A549 (cell line): ENCODE measurements around the gene ZNF831. TPM values are rescaled to one million over a fixed set of nuclear protein-coding genes. Genes with fewer than 3 reads are reported as not detected.

Source experiments
- ATAC-seq, 2 experiments: fragments of 200-7000 bp in 1 of 2; fragments of >200 bp in 1 of 2; cut with Nextera tagmentation in 1 of 2; cut with Tn5 transposase in 1 of 2; 3 replicates each; pipeline versions ENCODE4 v1.8.0 to v1.9.1; 2018 to 2020; ENCODE audit warnings: mild to moderate bottlenecking in 1 of 2, moderate library complexity in 1 of 2
- CTCF ChIA-PET: fragments of 300-600 bp; sonication (Branson Sonifier 250); formaldehyde crosslinking; extraction: SDS; loops from one replicate; lab custom pipeline; 2021; ENCODE audit warnings: antibody characterized with exemption, inconsistent platforms; lab: Yijun Ruan, JAX
- POLR2A ChIA-PET: fragments of 350-600 bp; formaldehyde crosslinking; extraction: SDS; loops from one replicate; lab custom pipeline; 2021; ENCODE audit warnings: antibody characterized with exemption, inconsistent platforms; lab: Yijun Ruan, JAX
- DNase-seq, 2 experiments: peaks; one replicate each; pipeline versions ENCODE4 v3.0.0 to v3.0.0-alpha.2; 2011 to 2016; ENCODE audit warnings: low read depth in 1 of 2, low spot score in 1 of 2
- FAIRE-seq: peaks from 2 replicates; lab custom pipeline; 2011; peaks lifted over from hg19 to GRCh38; lab: Jason Lieb, UNC
- H3K27ac ChIP-seq, 2 experiments: fragments of >200 bp; sonication (Bioruptor Twin); formaldehyde crosslinking; 3 replicates each; pipeline ENCODE4 v1.5.1; 2016 to 2017
- H3K4me1 ChIP-seq: fragments of >200 bp; sonication (Bioruptor Twin); formaldehyde crosslinking; 3 replicates; pipeline ENCODE4 v1.6.1; 2016
- H3K4me2 ChIP-seq: fragments of >200 bp; sonication (Bioruptor Twin); formaldehyde crosslinking; 3 replicates; pipeline ENCODE4 v1.6.1; 2016
- H3K4me3 ChIP-seq: fragments of >200 bp; sonication (Bioruptor Twin); formaldehyde crosslinking; 3 replicates; pipeline ENCODE4 v1.5.1; 2016
- H3K9me3 ChIP-seq: fragments of >200 bp; sonication (Bioruptor Twin); formaldehyde crosslinking; 3 replicates; pipeline ENCODE4 v1.6.1; 2016
- ATOH8 ChIP-seq: fragments of 250-450 bp; sonication (Bioruptor Pico); IDR thresholded peaks from 2 replicates; pipeline ENCODE4 v1.5.0; 2020; ENCODE audit warnings: low read depth, mild to moderate bottlenecking, moderate library complexity
- BHLHE40 ChIP-seq: IDR thresholded peaks from 2 replicates; pipeline ENCODE4 v1.6.1; 2012; ENCODE audit warnings: low read depth, low read length, inconsistent platforms
- CHD2 ChIP-seq: fragments of 150-350 bp; IDR thresholded peaks from 2 replicates; pipeline ENCODE4 v1.6.1; 2014; ENCODE audit warnings: low read length; ENCODE audit not compliant: partially characterized antibody
- CHD4 ChIP-seq: fragments of 200-600 bp; sonication (generic); IDR thresholded peaks from 2 replicates; pipeline ENCODE4 v1.6.1; 2016; ENCODE audit warnings: antibody characterized with exemption, mild to moderate bottlenecking, borderline replicate concordance
- CTCF ChIP-seq: fragments of >200 bp; sonication (Bioruptor Twin); formaldehyde crosslinking; IDR thresholded peaks from 3 replicates; pipeline ENCODE4 v1.5.1; 2016
- EHMT2 ChIP-seq: fragments of 200-600 bp; sonication (generic); IDR thresholded peaks from 2 replicates; pipeline ENCODE4 v1.6.1; 2016; ENCODE audit warnings: antibody characterized with exemption, low read depth, mild to moderate bottlenecking, moderate library complexity
- ELK1 ChIP-seq: fragments of 150-350 bp; IDR thresholded peaks from 2 replicates; pipeline ENCODE4 v1.6.1; 2014; ENCODE audit warnings: low read depth, mild to moderate bottlenecking, low read length
- EP300 ChIP-seq, 2 experiments: fragments of >200 bp; sonication (Bioruptor Twin); formaldehyde crosslinking; IDR thresholded peaks; 2 replicates in 1 of 2; 3 replicates in 1 of 2; pipeline ENCODE4 v1.6.1; 2016 to 2017
- FOSB ChIP-seq: fragments of 250-450 bp; sonication (Bioruptor Pico); IDR thresholded peaks from 2 replicates; pipeline ENCODE4 v1.5.0; 2020; ENCODE audit warnings: mild to moderate bottlenecking, moderate library complexity
- FOXS1 ChIP-seq: fragments of 250-450 bp; sonication (Bioruptor Pico); IDR thresholded peaks from 2 replicates; pipeline ENCODE4 v1.5.0; 2020; ENCODE audit warnings: mild to moderate bottlenecking, moderate library complexity
- HES2 ChIP-seq: fragments of >200 bp; sonication (Bioruptor Twin); formaldehyde crosslinking; IDR thresholded peaks from 2 replicates; pipeline ENCODE4 v1.6.1; 2016
- HMGXB4 ChIP-seq: fragments of 250-450 bp; sonication (Bioruptor Pico); IDR thresholded peaks from 2 replicates; pipeline ENCODE4 v1.5.0; 2021; ENCODE audit warnings: mild to moderate bottlenecking, moderate library complexity, borderline replicate concordance
- HOXA7 ChIP-seq: fragments of 250-450 bp; sonication (Bioruptor Pico); IDR thresholded peaks from 2 replicates; pipeline ENCODE4 v1.5.0; 2020; ENCODE audit warnings: mild to moderate bottlenecking, moderate library complexity
- JUN ChIP-seq, 2 experiments: fragments of >200 bp; sonication (Bioruptor Twin); formaldehyde crosslinking; IDR thresholded peaks; 2 replicates in 1 of 2; 3 replicates in 1 of 2; pipeline ENCODE4 v1.6.1; 2016 to 2017
- JUNB ChIP-seq: fragments of >200 bp; sonication (Bioruptor Twin); formaldehyde crosslinking; IDR thresholded peaks from 2 replicates; pipeline ENCODE4 v1.6.1; 2016
- KDM1A ChIP-seq: fragments of 200-600 bp; sonication (generic); IDR thresholded peaks from 2 replicates; pipeline ENCODE4 v1.6.1; 2016; ENCODE audit warnings: low read depth, mild to moderate bottlenecking
- MAFK ChIP-seq: fragments of 450-650 bp; IDR thresholded peaks from 2 replicates; pipeline ENCODE4 v1.6.1; 2014; ENCODE audit not compliant: partially characterized antibody
- MAZ ChIP-seq: fragments of 150-350 bp; IDR thresholded peaks from 2 replicates; pipeline ENCODE4 v1.6.1; 2014; ENCODE audit warnings: antibody characterized with exemption, low read depth, low read length, borderline replicate concordance
- MYC ChIP-seq: IDR thresholded peaks from 2 replicates; pipeline ENCODE4 v1.6.1; 2012; ENCODE audit warnings: mild to moderate bottlenecking, inconsistent platforms, low read length, improper control_type of control experiment, borderline replicate concordance
- NR3C1 ChIP-seq: fragments of >200 bp; sonication (Bioruptor Twin); formaldehyde crosslinking; IDR thresholded peaks from 3 replicates; pipeline ENCODE4 v1.6.1; 2017
- PHF8 ChIP-seq: fragments of 200-600 bp; sonication (generic); IDR thresholded peaks from 2 replicates; pipeline ENCODE4 v1.6.1; 2016; ENCODE audit warnings: low read depth, mild to moderate bottlenecking, antibody characterized with exemption, moderate library complexity, borderline replicate concordance
- RNF2 ChIP-seq: fragments of 200-600 bp; sonication (generic); IDR thresholded peaks from 2 replicates; pipeline ENCODE4 v1.6.1; 2016; ENCODE audit warnings: low read depth, mild to moderate bottlenecking, antibody characterized with exemption, moderate library complexity, borderline replicate concordance
- SMC3 ChIP-seq: fragments of >200 bp; sonication (Bioruptor Twin); formaldehyde crosslinking; IDR thresholded peaks from 3 replicates; pipeline ENCODE4 v1.6.1; 2018; ENCODE audit warnings: inconsistent platforms
- TFCP2L1 ChIP-seq: fragments of 250-450 bp; sonication (Bioruptor Pico); IDR thresholded peaks from 2 replicates; pipeline ENCODE4 v1.5.0; 2021; ENCODE audit warnings: mild to moderate bottlenecking
- TP53 ChIP-seq: fragments of 250-450 bp; sonication (Bioruptor Pico); IDR thresholded peaks from 2 replicates; pipeline ENCODE4 v1.5.0; 2021; ENCODE audit warnings: mild to moderate bottlenecking, moderate library complexity
- ZC3H11A ChIP-seq: fragments of 450-650 bp; IDR thresholded peaks from 2 replicates; pipeline ENCODE4 v1.6.1; 2014; ENCODE audit warnings: antibody characterized with exemption, mild to moderate bottlenecking
- WGBS: methylation state at CpG from one replicate; pipeline ENCODE4 v1.1.6; 2017; ENCODE audit errors: missing lambda C conversion rate; 5-methylcytosine and 5-hydroxymethylcytosine counted together
- polyA plus RNA-seq, 4 experiments: library from polyadenylated mRNA; depleted of rRNA in 3 of 4; stranded (reverse); fragments of >200 nt; fragmentation: RNase III in 1 of 4; extraction: RNeasy Plus Mini Kit Qiagen cat#74134 plus additional on column Dnase treatment in 1 of 4; gene quantifications; 2 replicates in 3 of 4; 3 replicates in 1 of 4; pipeline ENCODE4 v1.2.3, GENCODE V29; 2011 to 2017

Gene ZNF831
- polyA plus RNA-seq, 2 of the 4 experiments (the other 2 are of a cell fraction), result not detected

- no peak overlapping the region for H3K4me2 ChIP-seq
- CTCF ChIA-PET, result interaction anchor here (0.6 to 2.3 kb wide), 6 partner anchors 9 to 414 kb away, joined by 3 to 5 read pairs (median 4); no protein-coding TSS in a partner anchor
- H3K9me3 ChIP-seq, result no peaks in the 10 kb centered on the region
- WGBS, result 19% methylated on average over 5 of the region's 5 CpGs
- no peak for ATAC-seq
- no peak for DNase-seq
- TF ChIP-seq JUN (IDR thresholded peaks at IDR 0.05) (no peak), HMGXB4 (CRISPR knock-in tag) (no peak), TFCP2L1 (CRISPR knock-in tag) (no peak), EP300 (IDR thresholded peaks at IDR 0.05) (no peak), ZC3H11A (no peak), PHF8 (no peak), EHMT2 (no peak), HOXA7 (CRISPR knock-in tag) (no peak), NR3C1 (no peak), MAFK (no peak), RNF2 (no peak), CHD4 (no peak)
- TF ChIP-seq, all 56 proteins: peak for 0
- no peak overlapping the region for H3K4me3 ChIP-seq
- no peaks in the 10 kb centered on the region for H3K4me1 ChIP-seq
- no peak overlapping the region for H3K27ac ChIP-seq
- FAIRE-seq, result no peak
- POLR2A ChIA-PET, result no interaction called here
Measured at GRCh38 chr20:59284470-59284869, 120.8 kb downstream of the ZNF831 start.

- ChIA-PET CTCF (interaction anchor here (1.4 to 2.0 kb wide), 2 partner anchors 19 to 114 kb away, joined by 4 to 5 read pairs; no protein-coding TSS in a partner anchor), POLR2A (no interaction called here)
- Histone ChIP-seq H3K4me3 (no peak overlapping the region), H3K4me2 (no peak overlapping the region), H3K27ac (no peak overlapping the region), H3K9me3 (no peaks in the 10 kb centered on the region; the same call in 2 of the 3 replicates), H3K4me1 (no peaks in the 10 kb centered on the region)
- 51% methylated on average over 4 of the region's 5 CpGs for whole genome bisulfite sequencing
- TF ChIP-seq BHLHE40, result no peak
- no peak for TF ChIP-seq JUNB
- no peak for TF ChIP-seq HES2
- no peak for TF ChIP-seq TP53
- TF ChIP-seq CTCF, result no peak
- TF ChIP-seq NR3C1, result no peak
- no peak for TF ChIP-seq HOXA7 (CRISPR knock-in tag)
- no peak for TF ChIP-seq CHD2
- no peak for TF ChIP-seq ELK1
- no peak for TF ChIP-seq JUN (IDR thresholded peaks at IDR 0.05)
- TF ChIP-seq ATOH8, result no peak
- TF ChIP-seq MYC, result no peak
- TF ChIP-seq KDM1A, result no peak
- TF ChIP-seq EHMT2, result no peak
- TF ChIP-seq SMC3, result no peak
- TF ChIP-seq FOXS1 (CRISPR knock-in tag), result no peak
- TF ChIP-seq FOSB (CRISPR knock-in tag), result no peak
- TF ChIP-seq MAFK, result no peak
- no peak for TF ChIP-seq MAZ
- ATAC-seq (no peak), FAIRE-seq (no peak), DNase-seq (no peak)
Measured at GRCh38 chr20:59289994-59290393, 126.4 kb downstream of the ZNF831 start.
